Fibroblast of lung (primary cell): Measurements from ENCODE around the gene FHIP1B. TPM values are rescaled to one million over a fixed set of nuclear protein-coding genes. Genes with fewer than 3 reads are reported as not detected.

Experiments used
- DNase-seq, 2 donors: peaks; one replicate each; pipeline versions ENCODE4 v3.0.0 to v3.0.0-alpha.2; 2010; ENCODE audit warnings: low read depth in 2 of 2
- H2AFZ ChIP-seq: 2 replicates; pipeline ENCODE4 v1.5.1; 2012; ENCODE audit warnings: low read length, control low read depth, inconsistent platforms
- H3K27ac ChIP-seq: 2 replicates; pipeline ENCODE4 v1.5.1; 2011; ENCODE audit warnings: low read length, control low read depth; ENCODE audit not compliant: insufficient read depth
- H3K27me3 ChIP-seq: 2 replicates; pipeline ENCODE4 v1.5.1; 2011; ENCODE audit warnings: mild to moderate bottlenecking, low read length; ENCODE audit not compliant: control insufficient read depth, insufficient read depth
- H3K36me3 ChIP-seq: 2 replicates; pipeline ENCODE4 v1.5.1; 2011; ENCODE audit warnings: low read length; ENCODE audit not compliant: control insufficient read depth, insufficient read depth
- H3K4me1 ChIP-seq: 2 replicates; pipeline ENCODE4 v1.5.1; 2011; ENCODE audit warnings: low read length; ENCODE audit not compliant: control insufficient read depth, insufficient read depth; ENCODE audit errors: extremely low read depth
- H3K4me2 ChIP-seq: 2 replicates; pipeline ENCODE4 v1.5.1; 2011; ENCODE audit warnings: low read length, control low read depth; ENCODE audit not compliant: insufficient read depth; ENCODE audit errors: extremely low read depth
- H3K4me3 ChIP-seq, 4 experiments: fragments of 200-600 bp in 1 of 4; sonication (generic) in 1 of 4; replicated peaks in 1 of 4; 2 replicates each; pipeline ENCODE4 v1.5.1; 2011 to 2016; ENCODE audit warnings: low read length in 4 of 4, low read depth in 3 of 4, mild to moderate bottlenecking in 3 of 4, control low read depth in 2 of 4, inconsistent platforms in 1 of 4, mixed read lengths in 1 of 4; ENCODE audit not compliant: insufficient read depth in 1 of 4; ENCODE audit errors: control extremely low read depth in 1 of 4
- H3K79me2 ChIP-seq: 2 replicates; pipeline ENCODE4 v1.5.1; 2012; ENCODE audit warnings: mild to moderate bottlenecking, low read length, inconsistent platforms; ENCODE audit not compliant: control insufficient read depth, insufficient read depth
- H3K9ac ChIP-seq: 2 replicates; pipeline ENCODE4 v1.5.1; 2011; ENCODE audit warnings: mild to moderate bottlenecking, low read length, control low read depth; ENCODE audit not compliant: insufficient read depth
- H3K9me3 ChIP-seq: 2 replicates; pipeline ENCODE4 v1.5.1; 2012; ENCODE audit warnings: low read depth, low read length; ENCODE audit not compliant: control insufficient read depth, insufficient read depth
- H4K20me1 ChIP-seq: 2 replicates; pipeline ENCODE4 v1.5.1; 2011; ENCODE audit warnings: low read length; ENCODE audit not compliant: control insufficient read depth, insufficient read depth; ENCODE audit errors: extremely low read depth
- EZH2 ChIP-seq: IDR thresholded peaks from 2 replicates; pipeline ENCODE4 v1.5.1; 2012; ENCODE audit warnings: low read length, control low read depth, mild to moderate bottlenecking; ENCODE audit errors: missing control alignments
- polyA plus RNA-seq, 2 donors: library from polyadenylated mRNA; depleted of rRNA in 1 of 2; stranded (reverse) in 1 of 2; unstranded in 1 of 2; fragments of >200 nt; gene quantifications; 2 replicates each; pipeline ENCODE4 v1.2.1, GENCODE V29; 2011 to 2012; ENCODE audit warnings: missing spikeins in 1 of 2
- total RNA-seq: library from RNA; depleted of rRNA; stranded (reverse); fragments of >200 nt; gene quantifications from 2 replicates; pipeline ENCODE4 v1.2.1, GENCODE V29; 2014
- TF ChIP-seq, protein P1 (sequence below), 2 donors: IDR thresholded peaks in 1 of 2; conservative IDR thresholded peaks in 1 of 2; 1 replicate in 1 of 2; 2 replicates in 1 of 2; pipeline ENCODE4 v1.5.1; 2011 to 2012; ENCODE audit warnings: low read length in 2 of 2, control low read depth in 1 of 2, inconsistent platforms in 1 of 2, low read depth in 1 of 2, mild to moderate bottlenecking in 1 of 2

FHIP1B gene
- total and polyA plus RNA-seq, 2 donors (not counting 1 experiment from before 2014, with no cell fraction given) = 9.2 to 15.4 TPM

DNA sequence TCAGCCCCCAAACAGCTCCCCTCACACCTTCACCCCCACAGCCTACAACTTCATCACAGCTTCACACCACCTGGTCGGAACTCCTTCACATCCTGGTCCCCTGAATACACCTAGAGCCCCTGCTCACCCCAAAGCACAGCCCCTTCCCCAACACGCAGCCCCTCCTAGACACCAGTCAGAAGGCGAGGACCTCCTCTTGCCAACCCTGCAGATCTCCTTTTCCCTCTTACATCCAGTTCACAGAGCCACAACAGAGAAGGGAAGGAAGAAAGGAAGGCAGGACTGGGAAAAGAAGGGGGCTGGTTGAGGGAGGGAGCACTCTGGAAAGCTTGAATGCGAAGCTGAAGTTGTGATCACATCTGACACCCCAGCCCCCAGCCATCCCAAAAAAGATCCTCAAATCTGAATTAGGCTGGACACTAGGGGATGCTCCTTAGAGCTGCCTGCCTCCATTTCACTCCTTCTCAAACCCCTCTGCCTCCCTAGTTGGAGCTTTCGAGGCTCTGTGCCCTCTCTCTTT is 25.8 kb upstream of the FHIP1B start:
- no peak overlapping the region for H3K9ac ChIP-seq
- H3K27ac ChIP-seq = no peak overlapping the region
- no peak overlapping the region for H3K4me3 ChIP-seq
- no peaks in the 10 kb centered on the region for H3K36me3 ChIP-seq
- no peak for DNase-seq
- H3K79me2 ChIP-seq = no peaks in the 10 kb centered on the region
- no peak overlapping the region for H3K4me2 ChIP-seq
- TF ChIP-seq EZH2 = peak; percentile 91
- TF ChIP-seq, protein P1, sequence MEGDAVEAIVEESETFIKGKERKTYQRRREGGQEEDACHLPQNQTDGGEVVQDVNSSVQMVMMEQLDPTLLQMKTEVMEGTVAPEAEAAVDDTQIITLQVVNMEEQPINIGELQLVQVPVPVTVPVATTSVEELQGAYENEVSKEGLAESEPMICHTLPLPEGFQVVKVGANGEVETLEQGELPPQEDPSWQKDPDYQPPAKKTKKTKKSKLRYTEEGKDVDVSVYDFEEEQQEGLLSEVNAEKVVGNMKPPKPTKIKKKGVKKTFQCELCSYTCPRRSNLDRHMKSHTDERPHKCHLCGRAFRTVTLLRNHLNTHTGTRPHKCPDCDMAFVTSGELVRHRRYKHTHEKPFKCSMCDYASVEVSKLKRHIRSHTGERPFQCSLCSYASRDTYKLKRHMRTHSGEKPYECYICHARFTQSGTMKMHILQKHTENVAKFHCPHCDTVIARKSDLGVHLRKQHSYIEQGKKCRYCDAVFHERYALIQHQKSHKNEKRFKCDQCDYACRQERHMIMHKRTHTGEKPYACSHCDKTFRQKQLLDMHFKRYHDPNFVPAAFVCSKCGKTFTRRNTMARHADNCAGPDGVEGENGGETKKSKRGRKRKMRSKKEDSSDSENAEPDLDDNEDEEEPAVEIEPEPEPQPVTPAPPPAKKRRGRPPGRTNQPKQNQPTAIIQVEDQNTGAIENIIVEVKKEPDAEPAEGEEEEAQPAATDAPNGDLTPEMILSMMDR (conservative IDR thresholded peaks at IDR 0.05 in 1 of 2, IDR thresholded peaks at IDR 0.05 in 1 of 2; ENCODE audit: low read depth in 1 of 2, low read length in 2 of 2) = no peak
- no peak overlapping the region for H2AFZ ChIP-seq
- no peaks in the 10 kb centered on the region for H3K9me3 ChIP-seq
- no peaks in the 10 kb centered on the region for H4K20me1 ChIP-seq
- H3K4me1 ChIP-seq = no peaks in the 10 kb centered on the region
- peaks cover 36% of the 10 kb centered on the region for H3K27me3 ChIP-seq

DNA sequence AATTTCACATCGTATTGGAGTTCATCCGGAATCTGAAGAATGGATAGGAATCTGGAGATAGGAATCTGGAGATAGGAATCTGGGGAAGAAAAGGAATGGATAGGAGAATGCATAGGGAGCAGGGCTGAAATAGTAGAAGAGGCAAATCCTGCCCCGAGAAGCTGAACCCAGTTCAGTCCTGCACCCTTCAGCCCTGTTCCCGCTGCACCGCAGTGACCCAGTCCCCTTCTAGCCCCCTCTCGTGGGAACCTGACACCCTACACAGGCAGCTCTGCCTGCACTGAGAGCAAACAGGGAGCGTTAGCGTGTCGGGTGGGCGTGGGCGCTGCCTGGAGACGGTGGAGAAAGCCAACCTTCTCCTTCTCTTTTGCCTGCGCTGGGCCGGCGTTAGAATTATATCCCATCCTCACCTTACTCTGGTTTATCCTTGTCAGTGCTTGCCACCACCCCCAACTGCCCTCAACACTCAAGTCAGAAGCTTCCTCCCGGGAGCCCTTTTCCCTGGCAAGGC is 24.2 kb upstream of the FHIP1B start:
- peak in 1 of 2 donors; percentile 9 for DNase-seq
- Histone ChIP-seq H3K36me3 (no peaks in the 10 kb centered on the region), H3K4me1 (no peaks in the 10 kb centered on the region), H4K20me1 (no peaks in the 10 kb centered on the region), H3K4me2 (no peak overlapping the region), H3K4me3 (peak overlapping the region in 2 of 4 experiments; percentile 14 to 34), H3K9ac (no peak overlapping the region), H3K9me3 (no peaks in the 10 kb centered on the region), H3K79me2 (no peaks in the 10 kb centered on the region), H3K27ac (no peak overlapping the region), H2AFZ (no peak overlapping the region), H3K27me3 (peaks cover 36% of the 10 kb centered on the region)
- TF ChIP-seq, protein P1 (conservative IDR thresholded peaks at IDR 0.05 in 1 of 2, IDR thresholded peaks at IDR 0.05 in 1 of 2; ENCODE audit: low read depth in 1 of 2, low read length in 2 of 2) = no peak
- peak; percentile 81 for TF ChIP-seq EZH2

DNA sequence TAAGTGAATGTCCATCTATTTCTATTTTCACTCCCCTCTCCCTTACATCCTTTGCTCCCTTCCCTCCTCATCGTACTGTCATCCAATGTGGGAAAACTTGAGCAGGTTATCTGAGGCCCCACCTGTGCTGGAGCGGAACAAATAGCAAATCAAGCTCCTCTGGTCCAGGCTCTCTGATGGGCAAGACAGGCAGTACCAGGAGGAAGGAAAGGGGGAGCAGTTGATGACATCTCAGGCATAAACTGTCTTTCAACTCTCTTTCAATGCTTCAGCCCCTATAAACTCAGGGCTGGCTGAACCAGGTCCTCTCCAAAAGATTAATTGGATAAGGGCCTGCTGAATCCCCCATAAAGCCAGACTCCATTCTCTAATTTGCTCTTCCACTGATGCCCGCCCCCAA is 23.7 kb upstream of the FHIP1B start:
- no peak for DNase-seq
- H3K9ac ChIP-seq = no peak overlapping the region
- TF ChIP-seq, protein P1 (conservative IDR thresholded peaks at IDR 0.05 in 1 of 2, IDR thresholded peaks at IDR 0.05 in 1 of 2; ENCODE audit: low read depth in 1 of 2, low read length in 2 of 2) = no peak
- TF ChIP-seq EZH2 = peak; percentile 10
- H3K79me2 ChIP-seq = no peaks in the 10 kb centered on the region
- no peak overlapping the region for H3K4me3 ChIP-seq
- H4K20me1 ChIP-seq = no peaks in the 10 kb centered on the region
- no peak overlapping the region for H2AFZ ChIP-seq
- H3K4me1 ChIP-seq = no peaks in the 10 kb centered on the region
- peaks cover 36% of the 10 kb centered on the region for H3K27me3 ChIP-seq
- no peak overlapping the region for H3K27ac ChIP-seq
- H3K9me3 ChIP-seq = no peaks in the 10 kb centered on the region
- H3K36me3 ChIP-seq = no peaks in the 10 kb centered on the region
- H3K4me2 ChIP-seq = no peak overlapping the region
